AG04450 (cell line): Measurements from ENCODE around the gene ZC3H12C. TPM values are rescaled to one million over a fixed set of nuclear protein-coding genes. Genes with fewer than 3 reads are reported as not detected.

Source experiments
- CTCF ChIA-PET: fragments of 300-600, 350-600 bp; formaldehyde crosslinking; extraction: SDS; loops from one replicate; lab custom pipeline; 2022; ENCODE audit warnings: antibody characterized with exemption, inconsistent platforms; lab: Charles Lee
- POLR2A ChIA-PET: fragments of 350-600 bp; formaldehyde crosslinking; extraction: SDS; loops from one replicate; lab custom pipeline; 2021; ENCODE audit warnings: antibody characterized with exemption, inconsistent platforms; lab: Yijun Ruan, JAX
- DNase-seq: peaks from one replicate; pipeline ENCODE4 v3.0.0-alpha.2; 2011; ENCODE audit warnings: low read depth, low spot score
- H3K27ac ChIP-seq: one replicate; pipeline ENCODE4 v1.5.1; 2012; ENCODE audit warnings: low read depth, low read length, control low read depth
- H3K27me3 ChIP-seq: one replicate; pipeline ENCODE4 v1.6.0; 2012; ENCODE audit warnings: low read length; ENCODE audit not compliant: control insufficient read depth, insufficient read depth
- H3K4me3 ChIP-seq: 2 replicates; pipeline ENCODE4 v1.5.1; 2011; ENCODE audit warnings: mild to moderate bottlenecking, low read depth, low read length, control low read depth
- H3K9me3 ChIP-seq: 2 replicates; pipeline ENCODE4 v1.5.1; 2012; ENCODE audit warnings: low read length; ENCODE audit not compliant: control insufficient read depth, insufficient read depth
- CTCF ChIP-seq: IDR thresholded peaks from 2 replicates; pipeline ENCODE4 v1.5.1; 2011; ENCODE audit warnings: low read depth, low read length, control low read depth, inconsistent platforms
- polyA plus RNA-seq: library from polyadenylated mRNA; depleted of rRNA; stranded (reverse); fragments of >200 nt; gene quantifications from 2 replicates; pipeline ENCODE4 v1.2.3, GENCODE V29; 2011

The ZC3H12C gene
- polyA plus RNA-seq, 1 experiment: 10.9 TPM

GRCh38 chr11:110126936-110127335 lies 33.7 kb downstream of the ZC3H12C start:
- DNase-seq: no peak
- CTCF ChIA-PET: interaction anchor here (0.5 to 1.8 kb wide), 2 partner anchors 54 to 188 kb away, joined by 3 to 5 read pairs; no protein-coding TSS in a partner anchor
- POLR2A ChIA-PET: no interaction called here
- Histone ChIP-seq H3K27me3 (no peaks in the 10 kb centered on the region), H3K4me3 (no peak overlapping the region), H3K27ac (no peak overlapping the region), H3K9me3 (no peaks in the 10 kb centered on the region)
- no peak for TF ChIP-seq CTCF

GRCh38 chr11:110128161-110128560 lies 35.0 kb downstream of the ZC3H12C start:
- CTCF ChIA-PET: interaction anchor here (0.5 to 1.8 kb wide), 3 partner anchors 46 to 246 kb away, joined by 3 to 5 read pairs (median 4); no protein-coding TSS in a partner anchor
- DNase-seq: no peak
- no peaks in the 10 kb centered on the region for H3K27me3 ChIP-seq
- H3K27ac ChIP-seq: no peak overlapping the region
- no peak overlapping the region for H3K4me3 ChIP-seq
- no peaks in the 10 kb centered on the region for H3K9me3 ChIP-seq
- POLR2A ChIA-PET: no interaction called here
- no peak for TF ChIP-seq CTCF

- Histone ChIP-seq H3K27ac (no peak overlapping the region), H3K4me3 (no peak overlapping the region), H3K27me3 (no peaks in the 10 kb centered on the region), H3K9me3 (no peaks in the 10 kb centered on the region)
- no peak for DNase-seq
- no peak for TF ChIP-seq CTCF
- POLR2A ChIA-PET: interaction anchor here (0.7 kb wide), 1 partner anchor 15 kb away, joined by 7 read pairs; no protein-coding TSS in a partner anchor
- CTCF ChIA-PET: interaction anchor here (0.9 kb wide), 1 partner anchor 1433 kb away, joined by 5 read pairs; no protein-coding TSS in a partner anchor
Measured at GRCh38 chr11:110130642-110131238, 37.5 kb downstream of the ZC3H12C start.

DNA sequence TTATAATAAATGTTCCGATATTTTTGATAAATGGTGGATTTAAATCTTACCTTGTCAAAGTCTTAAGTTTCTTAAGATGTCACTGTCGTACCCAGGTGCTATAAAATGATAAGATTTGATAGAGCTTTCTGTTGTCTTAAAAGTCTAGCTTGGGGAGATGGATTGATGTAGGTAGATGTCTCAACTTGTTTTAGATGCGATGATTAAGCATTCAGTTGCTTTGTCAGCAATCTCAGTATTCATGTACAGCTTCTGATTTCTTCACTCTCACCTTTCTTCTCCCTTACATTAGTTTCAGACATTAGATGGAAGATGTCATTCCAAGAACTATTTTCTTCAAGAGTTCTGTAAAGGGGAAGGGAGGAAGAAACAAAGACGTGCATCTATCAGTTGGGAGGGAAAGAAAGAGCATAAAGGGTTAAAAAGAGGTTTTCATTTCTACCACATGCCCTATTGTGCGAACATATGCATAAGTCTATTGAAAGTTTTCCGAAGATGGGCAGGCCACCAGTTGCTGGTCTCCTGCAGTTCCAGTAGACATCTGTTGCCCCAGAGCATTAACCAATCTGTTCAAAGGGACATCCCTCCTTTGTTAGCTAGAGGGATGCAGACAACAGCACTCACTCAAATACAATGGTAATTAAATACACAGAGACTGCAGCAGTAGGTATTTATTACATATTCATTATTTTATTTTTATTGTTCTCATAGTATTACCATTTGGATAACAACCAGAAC lies 38.4 kb downstream of the ZC3H12C start:
- no peak overlapping the region for H3K27ac ChIP-seq
- ChIA-PET CTCF (no interaction called here), POLR2A (interaction anchor here (0.7 kb wide), 1 partner anchor 14 kb away, joined by 7 read pairs; no protein-coding TSS in a partner anchor)
- H3K27me3 ChIP-seq: no peaks in the 10 kb centered on the region
- no peaks in the 10 kb centered on the region for H3K9me3 ChIP-seq
- no peak overlapping the region for H3K4me3 ChIP-seq
- no peak for TF ChIP-seq CTCF
- no peak for DNase-seq

GRCh38 chr11:110133160-110133559 lies 40.0 kb downstream of the ZC3H12C start:
- H3K27me3 ChIP-seq: no peaks in the 10 kb centered on the region
- ChIA-PET CTCF (no interaction called here), POLR2A (no interaction called here)
- no peak for TF ChIP-seq CTCF
- no peaks in the 10 kb centered on the region for H3K9me3 ChIP-seq
- no peak for DNase-seq
- no peak overlapping the region for H3K27ac ChIP-seq
- H3K4me3 ChIP-seq: no peak overlapping the region
